ENCODE results near the gene PTPRT.
"Not testable (repeated sequence)": the region's sequence is repeated elsewhere in the genome, so short reads cannot be mapped to it uniquely, and the experiment has no call there.

DNA sequence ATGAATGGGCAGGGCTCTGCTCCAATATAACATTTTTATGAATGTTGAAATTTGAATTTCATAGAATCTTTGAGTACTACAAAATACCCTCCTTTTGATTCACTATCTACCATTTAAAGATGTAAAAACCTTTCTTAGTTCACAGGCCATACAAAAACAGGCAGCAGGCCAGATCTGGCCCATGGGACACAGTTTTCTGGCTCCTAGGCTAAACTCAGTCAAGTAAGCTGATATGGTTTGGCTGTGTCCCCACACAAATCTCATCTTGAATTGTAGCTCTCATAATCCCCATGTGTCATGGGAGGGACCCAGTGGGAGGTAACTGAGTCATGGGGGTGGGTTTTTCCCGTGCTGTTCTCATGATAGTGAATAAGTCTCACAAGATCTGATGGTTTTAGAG lies 25.0 kb downstream of the PTPRT start:
- TF ChIP-seq, protein P1, sequence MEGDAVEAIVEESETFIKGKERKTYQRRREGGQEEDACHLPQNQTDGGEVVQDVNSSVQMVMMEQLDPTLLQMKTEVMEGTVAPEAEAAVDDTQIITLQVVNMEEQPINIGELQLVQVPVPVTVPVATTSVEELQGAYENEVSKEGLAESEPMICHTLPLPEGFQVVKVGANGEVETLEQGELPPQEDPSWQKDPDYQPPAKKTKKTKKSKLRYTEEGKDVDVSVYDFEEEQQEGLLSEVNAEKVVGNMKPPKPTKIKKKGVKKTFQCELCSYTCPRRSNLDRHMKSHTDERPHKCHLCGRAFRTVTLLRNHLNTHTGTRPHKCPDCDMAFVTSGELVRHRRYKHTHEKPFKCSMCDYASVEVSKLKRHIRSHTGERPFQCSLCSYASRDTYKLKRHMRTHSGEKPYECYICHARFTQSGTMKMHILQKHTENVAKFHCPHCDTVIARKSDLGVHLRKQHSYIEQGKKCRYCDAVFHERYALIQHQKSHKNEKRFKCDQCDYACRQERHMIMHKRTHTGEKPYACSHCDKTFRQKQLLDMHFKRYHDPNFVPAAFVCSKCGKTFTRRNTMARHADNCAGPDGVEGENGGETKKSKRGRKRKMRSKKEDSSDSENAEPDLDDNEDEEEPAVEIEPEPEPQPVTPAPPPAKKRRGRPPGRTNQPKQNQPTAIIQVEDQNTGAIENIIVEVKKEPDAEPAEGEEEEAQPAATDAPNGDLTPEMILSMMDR (IDR thresholded peaks at IDR 0.05) = not testable (repeated sequence)
- TF ChIP-seq POLR2A (IDR thresholded peaks at IDR 0.05) = not testable (repeated sequence)
